Activated CD8-positive, alpha-beta memory T cell treated with anti-CD3 and anti-CD28 coated beads, Interleukin-2, amount 50 U/mL, for 4 hours (primary cell): ENCODE measurements around the gene OCA2.
"Not testable (repeated sequence)": the region's sequence is repeated elsewhere in the genome, so short reads cannot be mapped to it uniquely, and the experiment has no call there.

Source experiments
- DNase-seq: peaks from one replicate; pipeline ENCODE4 v3.0.0-alpha.2; 2020

Gene OCA2

GRCh38 chr15:27866505-27867165, 232.5 kb downstream of the OCA2 start:
- DNase-seq = no peak

GRCh38 chr15:27865926-27866325, 233.2 kb downstream of the OCA2 start:
- DNase-seq = no peak

- no peak for DNase-seq
These were observed 233.7 kb downstream of the OCA2 start for GRCh38 chr15:27865323-27865922.

DNA sequence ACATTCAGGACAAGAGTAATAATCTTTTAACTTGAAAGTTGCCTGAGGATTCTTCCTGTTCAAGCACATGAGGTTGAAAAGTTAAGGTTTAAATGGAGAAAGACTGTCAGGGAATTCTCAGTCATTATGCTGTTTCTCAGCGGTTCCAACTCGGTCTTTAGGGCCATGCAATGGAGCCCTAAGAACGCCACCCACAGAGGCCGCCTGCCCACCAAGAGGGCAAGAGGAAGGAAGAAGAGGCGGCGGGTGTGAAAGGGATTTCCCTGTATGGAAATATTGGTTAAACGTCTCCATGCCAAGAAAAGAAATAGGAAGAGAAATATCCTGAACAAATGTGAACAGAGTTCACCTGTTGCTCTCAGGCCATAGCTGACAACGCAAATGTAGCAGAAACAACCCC, 234.4 kb downstream of the OCA2 start:
- DNase-seq = no peak

- DNase-seq = no peak
These were observed 235.0 kb downstream of the OCA2 start for GRCh38 chr15:27864086-27864485.

DNA sequence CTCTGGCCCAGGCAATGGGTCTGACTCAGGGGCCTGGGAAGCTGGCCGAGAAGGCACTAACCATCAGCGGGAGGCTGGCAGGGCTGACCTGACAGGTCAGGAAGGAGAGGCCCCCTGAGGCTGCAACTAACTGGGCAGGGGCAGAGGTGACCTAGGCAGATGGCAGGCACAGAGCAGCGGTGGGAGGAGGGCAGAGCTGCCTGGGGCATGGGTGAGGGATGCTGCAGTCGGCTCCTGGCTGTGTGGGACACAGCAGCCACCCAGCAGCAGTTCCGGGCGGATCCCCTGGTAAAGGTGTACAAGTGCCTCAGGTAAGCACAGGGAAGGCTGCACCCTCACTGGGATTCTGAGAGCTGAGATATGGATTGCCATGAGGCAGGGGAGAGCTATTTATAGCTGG, 236.1 kb downstream of the OCA2 start:
- no peak for DNase-seq

DNA sequence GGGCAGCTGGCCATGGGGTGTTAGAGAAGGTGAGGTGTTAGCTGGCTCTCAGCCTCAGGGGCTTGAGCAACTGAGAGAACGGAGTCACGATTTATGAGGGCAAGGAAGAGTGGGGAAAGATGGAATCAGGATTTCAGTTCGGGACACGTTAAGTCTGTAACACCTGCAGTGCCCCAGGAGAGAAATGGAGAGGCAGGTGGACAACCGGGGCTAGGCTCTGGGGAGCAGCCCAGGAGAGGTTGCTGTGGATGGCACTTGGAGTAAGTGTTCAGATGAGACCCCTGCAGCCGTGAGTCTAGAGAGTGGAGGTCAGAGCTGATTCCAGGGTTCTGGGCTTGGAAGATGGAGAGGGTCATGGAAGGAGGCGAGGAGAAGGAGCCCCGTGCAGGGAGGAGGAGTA, 237.9 kb downstream of the OCA2 start:
- no peak for DNase-seq

DNA sequence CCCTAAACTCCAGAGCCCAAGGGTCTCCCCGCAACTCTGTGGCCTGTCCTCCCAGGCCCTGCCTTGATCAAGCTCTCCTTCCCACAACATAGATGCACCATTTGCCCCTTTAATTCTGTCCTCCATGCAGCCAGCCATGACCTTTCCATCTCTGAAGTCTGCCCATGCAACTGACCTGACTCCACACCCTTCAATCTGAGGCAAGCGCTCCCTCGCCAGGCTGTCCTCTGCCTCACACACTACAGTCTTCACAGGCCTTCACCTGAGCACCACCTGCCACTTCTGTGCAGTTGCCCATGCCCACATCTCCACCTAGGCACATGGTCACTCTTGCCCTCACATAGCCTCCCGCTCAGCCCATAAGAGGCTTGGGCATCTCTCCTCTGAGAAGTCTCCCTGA, 244.0 kb downstream of the OCA2 start:
- no peak for DNase-seq

GRCh38 chr15:27854601-27855000, 244.5 kb downstream of the OCA2 start:
- DNase-seq = no peak

DNA sequence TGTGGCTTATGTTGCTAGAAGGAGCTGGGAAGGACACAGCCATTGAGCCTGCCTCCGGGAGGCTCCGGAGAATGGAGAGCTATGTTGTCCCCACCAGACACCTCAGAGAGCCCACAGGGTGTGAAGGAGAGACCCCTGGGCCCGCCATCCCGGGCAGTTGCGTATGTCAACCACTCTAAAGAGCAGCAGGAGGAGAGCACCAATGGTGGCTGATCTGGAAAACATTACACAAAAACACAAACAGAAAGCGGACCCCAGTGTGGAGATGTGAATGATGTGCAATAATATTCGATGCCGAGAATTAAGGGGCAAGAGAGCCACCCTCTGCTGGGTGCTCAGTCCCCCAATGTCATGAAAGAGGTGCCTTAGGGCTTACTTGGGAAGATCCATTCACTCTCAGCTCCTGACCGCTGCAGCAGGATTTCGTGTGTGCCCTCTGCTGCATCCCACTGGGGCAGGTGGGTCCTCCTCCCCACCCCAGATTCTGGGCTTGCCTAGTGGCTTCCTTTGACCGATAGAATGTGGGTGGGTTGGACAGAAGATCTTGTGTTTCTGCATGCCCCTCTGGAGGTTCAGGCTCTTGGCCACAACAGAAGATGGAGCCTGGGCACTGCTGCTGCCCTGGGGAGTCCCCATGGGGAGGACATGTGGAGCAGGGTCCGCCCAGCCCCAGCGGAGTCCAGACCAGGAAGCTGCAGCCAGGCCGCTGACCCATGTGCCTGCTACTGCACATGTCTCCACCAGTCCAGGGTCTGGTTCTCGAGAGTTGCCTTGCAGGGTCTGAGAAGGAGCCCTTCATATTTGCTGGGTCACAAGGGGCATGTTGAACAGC, 245.3 kb downstream of the OCA2 start:
- DNase-seq = no peak

DNA sequence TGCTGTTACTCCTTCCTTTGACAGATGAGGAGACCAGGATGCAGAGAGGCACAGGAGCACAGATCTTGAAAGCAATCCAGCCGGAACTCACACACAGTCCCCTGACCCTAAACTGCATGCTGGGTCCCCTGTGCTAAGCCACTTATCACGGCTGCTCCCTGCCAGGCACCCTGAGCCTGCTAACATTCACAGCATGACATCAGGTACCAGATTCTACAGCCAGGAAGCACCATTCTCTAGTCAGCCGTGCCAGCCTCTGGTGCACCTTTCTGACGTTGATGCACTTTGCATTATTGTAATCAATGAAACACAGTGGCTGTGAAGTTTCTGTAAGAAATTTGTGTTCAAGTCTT, 247.3 kb downstream of the OCA2 start:
- no peak for DNase-seq

GRCh38 chr15:27850981-27851857, 247.9 kb downstream of the OCA2 start:
- DNase-seq = no peak

- no peak for DNase-seq
These were observed 249.1 kb downstream of the OCA2 start for GRCh38 chr15:27850050-27850449.

DNA sequence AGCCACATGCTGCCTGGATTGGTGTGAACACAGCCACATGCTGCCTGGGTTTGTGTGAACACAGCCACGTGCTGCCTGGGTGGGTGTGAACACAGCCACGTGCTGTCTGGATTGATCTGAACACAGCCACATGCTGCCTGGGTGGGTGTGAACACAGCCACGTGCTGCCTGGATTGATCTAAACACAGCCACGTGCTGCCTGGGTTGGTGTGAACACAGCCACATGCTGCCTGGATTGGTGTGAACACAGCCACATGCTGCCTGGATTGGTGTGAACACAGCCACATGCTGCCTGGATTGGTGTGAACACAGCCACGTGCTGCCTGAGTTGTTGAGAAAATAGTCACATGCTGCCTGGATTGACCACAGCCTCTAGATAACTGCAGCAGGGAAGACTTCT, 250.2 kb downstream of the OCA2 start:
- DNase-seq = not testable (repeated sequence)

DNA sequence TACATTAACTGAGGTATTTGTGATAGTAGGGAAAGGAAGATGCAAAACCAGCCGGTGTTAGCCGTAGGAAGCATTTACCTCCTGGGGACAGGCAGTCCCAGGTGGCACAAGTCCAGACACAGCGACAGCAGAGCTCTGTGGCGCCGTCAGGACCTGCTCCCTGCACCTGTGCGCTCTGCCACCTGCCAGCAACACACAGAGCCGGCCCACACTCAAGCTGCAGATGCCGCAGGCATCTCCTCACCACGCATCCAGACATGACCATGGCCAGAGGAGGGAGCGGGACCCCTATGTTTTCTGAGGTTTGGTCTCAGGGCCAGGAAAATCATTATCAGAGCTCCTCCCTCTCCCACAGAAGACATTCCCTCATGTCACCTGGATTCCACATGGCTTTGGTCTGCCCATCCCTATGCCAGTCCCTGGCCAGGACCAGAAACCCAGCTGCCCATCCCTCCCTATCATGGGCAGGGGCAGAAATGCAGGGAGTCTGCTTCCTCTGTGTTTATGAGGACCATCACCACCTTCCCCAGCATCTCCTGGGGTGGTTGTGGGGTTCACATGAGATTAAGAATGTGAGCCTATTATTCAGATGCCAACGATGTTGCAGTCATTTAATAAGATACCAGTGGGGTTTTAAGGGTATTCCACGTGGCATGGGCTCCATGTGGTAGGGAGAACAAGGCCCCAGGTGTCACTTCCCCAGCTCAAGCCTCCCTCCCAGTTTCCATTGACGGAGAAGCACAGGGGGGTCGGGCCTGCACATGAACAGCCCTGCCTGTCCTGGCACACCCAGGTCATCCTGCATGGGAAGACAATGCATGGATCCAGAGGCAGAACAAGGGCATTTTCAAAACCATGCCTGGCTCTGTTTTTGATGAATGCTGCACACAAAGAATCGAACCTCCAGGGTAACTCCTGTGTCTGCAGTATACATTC, 251.1 kb downstream of the OCA2 start:
- DNase-seq = no peak

DNA sequence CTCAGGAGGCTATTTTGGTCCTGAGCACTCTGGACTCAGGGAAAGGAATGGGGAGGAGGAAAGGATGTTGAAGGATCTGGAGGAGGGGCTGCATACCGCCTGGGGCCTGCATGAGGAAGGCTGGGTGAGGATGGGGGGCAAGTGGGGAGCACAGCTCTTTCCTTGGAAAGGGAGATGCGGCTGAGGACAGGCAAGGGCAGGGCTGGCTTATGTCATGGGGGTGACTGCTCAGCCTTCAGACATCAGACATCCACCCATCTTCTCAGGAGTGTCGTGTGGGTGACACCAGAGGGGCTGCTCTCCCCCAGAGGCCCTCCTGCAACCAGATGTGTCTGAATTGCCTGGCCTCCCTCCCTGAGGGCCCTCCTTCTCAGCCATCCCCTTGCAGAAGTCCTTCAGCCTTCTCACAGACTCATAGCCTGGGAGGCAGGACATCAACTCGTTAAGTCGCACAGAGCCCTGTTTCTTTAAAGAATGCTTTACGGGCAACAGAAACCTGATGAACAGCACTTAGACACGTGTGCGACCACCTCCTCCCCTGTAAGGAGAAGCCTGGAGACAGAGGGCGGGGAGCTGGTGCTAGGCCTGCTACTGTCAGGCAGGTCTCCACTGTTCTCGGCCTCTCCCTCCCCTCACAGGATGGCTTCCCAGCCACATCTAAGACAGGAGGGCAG, 252.3 kb downstream of the OCA2 start:
- no peak for DNase-seq

- DNase-seq = no peak
These were observed 253.4 kb downstream of the OCA2 start for GRCh38 chr15:27845535-27846369.

DNA sequence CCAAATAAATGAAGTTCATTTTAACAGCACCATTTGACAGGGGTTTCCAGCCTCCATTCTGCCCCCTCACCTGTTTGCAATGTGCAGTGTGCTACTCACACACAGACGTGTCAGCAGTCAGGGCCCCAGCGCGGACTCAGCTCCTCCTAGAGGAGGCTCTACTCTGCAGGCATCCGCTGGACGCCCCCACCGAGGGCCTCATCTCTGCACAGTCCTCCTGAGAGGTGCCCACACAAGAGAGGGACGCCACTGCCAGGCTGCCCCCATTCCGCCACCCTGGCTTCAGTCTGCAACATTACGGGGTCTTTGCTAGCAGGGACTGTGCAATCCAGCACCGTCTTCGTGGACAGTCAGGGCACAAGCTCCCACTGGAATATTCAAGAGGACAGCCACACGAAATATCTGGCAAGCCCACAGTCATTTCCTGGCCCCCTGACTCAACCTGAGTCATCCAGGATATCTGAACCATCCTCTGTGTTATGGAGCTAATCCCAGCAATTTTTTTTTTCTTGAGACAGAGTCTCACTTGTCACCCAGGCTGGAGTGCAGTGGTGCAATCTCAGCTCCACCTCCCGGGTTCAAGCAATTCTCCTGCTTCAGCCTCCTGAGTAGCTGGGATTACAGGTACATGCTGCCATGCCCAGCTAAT, 255.0 kb downstream of the OCA2 start:
- DNase-seq = no peak

GRCh38 chr15:27843146-27843545, 256.0 kb downstream of the OCA2 start:
- DNase-seq = no peak

GRCh38 chr15:27842526-27842925, 256.6 kb downstream of the OCA2 start:
- DNase-seq = no peak
